H9 (cell line): ENCODE data around the gene HECW1. TPM values are rescaled to one million over a fixed set of nuclear protein-coding genes. Genes with fewer than 3 reads are reported as not detected.

Experiments
- DNase-seq: peaks from one replicate; pipeline ENCODE4 v3.0.0-alpha.2; 2017
- H2AFZ ChIP-seq: one replicate; pipeline ENCODE4 v1.6.1; 2013; ENCODE audit warnings: mild to moderate bottlenecking, low read length, control low read depth, moderate library complexity
- H2AK5ac ChIP-seq: 2 replicates; pipeline ENCODE4 v1.6.1; 2013; ENCODE audit warnings: low read length, control low read depth, mixed read lengths; ENCODE audit not compliant: insufficient read length
- H2BK120ac ChIP-seq: one replicate; pipeline ENCODE4 v1.6.1; 2013; ENCODE audit warnings: low read depth, mild to moderate bottlenecking, low read length, control low read depth, inconsistent platforms; ENCODE audit not compliant: poor library complexity, severe bottlenecking
- H2BK12ac ChIP-seq: 2 replicates; pipeline ENCODE4 v1.6.1; 2013; ENCODE audit warnings: low read length, control low read depth, mixed read lengths, low read depth; ENCODE audit not compliant: insufficient read length
- H2BK15ac ChIP-seq: 2 replicates; pipeline ENCODE4 v1.6.1; 2013; ENCODE audit warnings: low read depth, low read length, control low read depth
- H2BK20ac ChIP-seq: one replicate; pipeline ENCODE4 v1.6.1; 2013; ENCODE audit warnings: low read depth, mild to moderate bottlenecking, low read length, control low read depth, inconsistent platforms; ENCODE audit not compliant: poor library complexity, severe bottlenecking
- H2BK5ac ChIP-seq: 2 replicates; pipeline ENCODE4 v1.6.1; 2013; ENCODE audit warnings: low read length, control low read depth, mixed read lengths; ENCODE audit not compliant: insufficient read length
- H3K14ac ChIP-seq: 2 replicates; pipeline ENCODE4 v1.6.1; 2013; ENCODE audit warnings: low read length, control low read depth; ENCODE audit not compliant: insufficient read depth
- H3K18ac ChIP-seq: 2 replicates; pipeline ENCODE4 v1.6.1; 2013; ENCODE audit warnings: low read depth, mild to moderate bottlenecking, mixed read lengths, low read length, control low read depth; ENCODE audit not compliant: insufficient read length
- H3K23ac ChIP-seq: 2 replicates; pipeline ENCODE4 v1.6.1; 2013; ENCODE audit warnings: low read length, control low read depth, mixed read lengths, low read depth; ENCODE audit not compliant: insufficient read length
- H3K23me2 ChIP-seq: 2 replicates; pipeline ENCODE4 v1.6.1; 2013; ENCODE audit warnings: low read depth, mild to moderate bottlenecking, mixed read lengths, low read length, control low read depth; ENCODE audit not compliant: insufficient read length, poor library complexity, severe bottlenecking
- H3K27ac ChIP-seq: 2 replicates; pipeline ENCODE4 v1.5.1; 2013; ENCODE audit warnings: low read length, control low read depth, mixed read lengths, low read depth; ENCODE audit not compliant: insufficient read length
- H3K27me3 ChIP-seq: 2 replicates; pipeline ENCODE4 v1.6.1; 2013; ENCODE audit warnings: low read length, control low read depth, inconsistent platforms; ENCODE audit not compliant: insufficient read depth
- H3K4ac ChIP-seq: 2 replicates; pipeline ENCODE4 v1.6.1; 2013; ENCODE audit warnings: low read depth, mild to moderate bottlenecking, control low read depth, inconsistent platforms, low read length, moderate library complexity
- H3K4me1 ChIP-seq: 2 replicates; pipeline ENCODE4 v1.6.1; 2013; ENCODE audit warnings: low read length, control low read depth, inconsistent platforms; ENCODE audit not compliant: insufficient read depth
- H3K4me2 ChIP-seq: 2 replicates; pipeline ENCODE4 v1.6.1; 2013; ENCODE audit warnings: low read length, control low read depth, mixed read lengths; ENCODE audit not compliant: insufficient read length, insufficient read depth
- H3K56ac ChIP-seq: 2 replicates; pipeline ENCODE4 v1.6.1; 2013; ENCODE audit warnings: low read depth, mild to moderate bottlenecking, mixed read lengths, low read length, control low read depth; ENCODE audit not compliant: insufficient read length
- H3K79me1 ChIP-seq: 2 replicates; pipeline ENCODE4 v1.6.1; 2013; ENCODE audit warnings: low read depth, mild to moderate bottlenecking, moderate library complexity, low read length, control low read depth, inconsistent platforms; ENCODE audit not compliant: insufficient read depth, poor library complexity, severe bottlenecking
- H3K79me2 ChIP-seq: 2 replicates; pipeline ENCODE4 v1.6.1; 2013; ENCODE audit warnings: low read length, control low read depth, inconsistent platforms; ENCODE audit not compliant: insufficient read depth
- H3K9ac ChIP-seq: 2 replicates; pipeline ENCODE4 v1.6.1; 2013; ENCODE audit warnings: low read length, control low read depth, mixed read lengths; ENCODE audit not compliant: insufficient read length; ENCODE audit errors: extremely low read depth
- H3K9me3 ChIP-seq: one replicate; pipeline ENCODE4 v1.6.1; 2013; ENCODE audit warnings: low read depth, low read length, inconsistent platforms; ENCODE audit not compliant: control insufficient read depth
- H3T11ph ChIP-seq: one replicate; pipeline ENCODE4 v1.6.1; 2013; ENCODE audit warnings: mild to moderate bottlenecking, low read length, control low read depth, inconsistent platforms
- H4K20me1 ChIP-seq: one replicate; pipeline ENCODE4 v1.6.1; 2013; ENCODE audit not compliant: control insufficient read depth, insufficient read length, insufficient read depth
- H4K5ac ChIP-seq: 2 replicates; pipeline ENCODE4 v1.6.1; 2013; ENCODE audit warnings: low read depth, mild to moderate bottlenecking, mixed read lengths, low read length, control low read depth; ENCODE audit not compliant: insufficient read length
- H4K8ac ChIP-seq: replicated peaks from 2 replicates; pipeline ENCODE4 v1.6.1; 2013; ENCODE audit warnings: low read length, control low read depth, mixed read lengths, low read depth; ENCODE audit not compliant: insufficient read length
- H4K91ac ChIP-seq: 2 replicates; pipeline ENCODE4 v1.6.1; 2013; ENCODE audit warnings: low read depth, mild to moderate bottlenecking, moderate library complexity, mixed read lengths, low read length, control low read depth; ENCODE audit not compliant: insufficient read length
- H3K27ac Mint-ChIP-seq, 3 experiments: 2 replicates in 2 of 3; 3 replicates in 1 of 3; pipeline ENCODE4 v1.8.0; 2020 to 2021; ENCODE audit warnings: mixed read lengths in 3 of 3, mild to moderate bottlenecking in 1 of 3, moderate library complexity in 1 of 3
- H3K27me3 Mint-ChIP-seq: 2 replicates; pipeline ENCODE4 v1.8.0; 2021; ENCODE audit warnings: low read depth, mild to moderate bottlenecking, moderate library complexity, mixed read lengths
- H3K36me3 Mint-ChIP-seq, 3 experiments: 2 replicates in 2 of 3; 3 replicates in 1 of 3; pipeline ENCODE4 v1.8.0; 2020 to 2021; ENCODE audit warnings: low read depth in 3 of 3, mixed read lengths in 3 of 3; ENCODE audit not compliant: insufficient read depth in 1 of 3
- H3K4me1 Mint-ChIP-seq, 2 experiments: 2 replicates each; pipeline ENCODE4 v1.8.0; 2020; ENCODE audit warnings: mixed read lengths in 2 of 2
- H3K4me3 Mint-ChIP-seq, 2 experiments: 2 replicates in 1 of 2; 3 replicates in 1 of 2; pipeline ENCODE4 v1.8.0; 2020 to 2021; ENCODE audit warnings: mild to moderate bottlenecking in 2 of 2, mixed read lengths in 2 of 2, moderate library complexity in 1 of 2
- H3K9me3 Mint-ChIP-seq, 2 experiments: 2 replicates in 1 of 2; 3 replicates in 1 of 2; pipeline ENCODE4 v1.8.0; 2020; ENCODE audit warnings: mild to moderate bottlenecking in 2 of 2, mixed read lengths in 2 of 2, moderate library complexity in 1 of 2
- WGBS: extraction: QIAGEN DNeasy Blood & Tissue Kit; methylation state at CpG from one replicate; pipeline ENCODE4 v1.1.7; 2013; ENCODE audit warnings: missing lambda C conversion rate, low lambda C conversion rate, mixed read lengths; ENCODE audit not compliant: insufficient read length; ENCODE audit errors: extremely low coverage; 5-methylcytosine and 5-hydroxymethylcytosine counted together
- total RNA-seq: library from RNA; stranded (reverse); gene quantifications from 2 replicates; pipeline ENCODE4 v1.2.1, GENCODE V29; 2021
- TF ChIP-seq, protein P1 (sequence below): fragments of 200-600 bp; sonication (generic); conservative IDR thresholded peaks from 3 replicates; pipeline ENCODE4 v1.8.0; 2021; ENCODE audit warnings: antibody characterized with exemption, mild to moderate bottlenecking

The HECW1 gene
- total RNA-seq, 1 experiment from 2014 or later = 5.0 TPM

DNA sequence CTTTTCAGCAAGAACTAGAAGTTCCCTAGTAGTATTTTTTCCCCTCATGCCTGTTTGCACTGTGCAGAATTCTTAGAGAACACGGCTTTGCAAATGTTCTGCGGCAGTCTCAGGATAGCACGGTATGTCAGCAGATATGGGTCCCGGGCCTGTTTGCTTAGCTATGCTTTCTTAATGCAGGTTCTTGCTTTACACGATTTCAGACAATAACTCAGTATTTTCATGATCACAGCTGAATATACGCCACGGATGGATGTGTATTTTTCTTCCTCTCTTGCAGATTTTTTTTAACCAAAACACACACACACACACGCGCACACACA, 137.3 kb downstream of the HECW1 start:
- no peaks in the 10 kb centered on the region for H3K27me3 Mint-ChIP-seq
- H3K4me2 ChIP-seq = no peak overlapping the region
- H3K4me1 Mint-ChIP-seq = peaks cover 5 to 14% of the 10 kb centered on the region in 2 experiments
- H3T11ph ChIP-seq = no peak overlapping the region
- H3K27me3 ChIP-seq = no peaks in the 10 kb centered on the region
- H4K20me1 ChIP-seq = no peaks in the 10 kb centered on the region
- H2BK20ac ChIP-seq = no peak overlapping the region
- no peaks in the 10 kb centered on the region for H3K79me1 ChIP-seq
- H3K9me3 ChIP-seq = no peaks in the 10 kb centered on the region
- H3K27ac ChIP-seq = no peak overlapping the region
- H3K14ac ChIP-seq = no peak overlapping the region
- H3K36me3 Mint-ChIP-seq = no peaks in the 10 kb centered on the region
- H3K4me1 ChIP-seq = no peaks in the 10 kb centered on the region; the same call in 1 of the 2 replicates
- no peak overlapping the region for H2AFZ ChIP-seq
- H2AK5ac ChIP-seq = no peak overlapping the region
- no peak overlapping the region; a peak in 1 of 7 replicates for H3K27ac Mint-ChIP-seq
- no peak overlapping the region for H3K4ac ChIP-seq
- H3K79me2 ChIP-seq = no peaks in the 10 kb centered on the region
- H3K23ac ChIP-seq = no peak overlapping the region
- H3K9me3 Mint-ChIP-seq = no peaks in the 10 kb centered on the region; a peak in 1 of 5 replicates
- no peak overlapping the region for H4K91ac ChIP-seq
- H2BK15ac ChIP-seq = no peak overlapping the region
- H2BK120ac ChIP-seq = no peak overlapping the region
- no peak overlapping the region for H4K8ac ChIP-seq
- H3K4me3 Mint-ChIP-seq = no peak overlapping the region
- H3K56ac ChIP-seq = no peak overlapping the region
- no peak overlapping the region for H4K5ac ChIP-seq
- no peak for DNase-seq
- no peak overlapping the region for H2BK5ac ChIP-seq
- no peak overlapping the region for H2BK12ac ChIP-seq
- TF ChIP-seq, protein P1, sequence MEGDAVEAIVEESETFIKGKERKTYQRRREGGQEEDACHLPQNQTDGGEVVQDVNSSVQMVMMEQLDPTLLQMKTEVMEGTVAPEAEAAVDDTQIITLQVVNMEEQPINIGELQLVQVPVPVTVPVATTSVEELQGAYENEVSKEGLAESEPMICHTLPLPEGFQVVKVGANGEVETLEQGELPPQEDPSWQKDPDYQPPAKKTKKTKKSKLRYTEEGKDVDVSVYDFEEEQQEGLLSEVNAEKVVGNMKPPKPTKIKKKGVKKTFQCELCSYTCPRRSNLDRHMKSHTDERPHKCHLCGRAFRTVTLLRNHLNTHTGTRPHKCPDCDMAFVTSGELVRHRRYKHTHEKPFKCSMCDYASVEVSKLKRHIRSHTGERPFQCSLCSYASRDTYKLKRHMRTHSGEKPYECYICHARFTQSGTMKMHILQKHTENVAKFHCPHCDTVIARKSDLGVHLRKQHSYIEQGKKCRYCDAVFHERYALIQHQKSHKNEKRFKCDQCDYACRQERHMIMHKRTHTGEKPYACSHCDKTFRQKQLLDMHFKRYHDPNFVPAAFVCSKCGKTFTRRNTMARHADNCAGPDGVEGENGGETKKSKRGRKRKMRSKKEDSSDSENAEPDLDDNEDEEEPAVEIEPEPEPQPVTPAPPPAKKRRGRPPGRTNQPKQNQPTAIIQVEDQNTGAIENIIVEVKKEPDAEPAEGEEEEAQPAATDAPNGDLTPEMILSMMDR = no peak
- no peaks in the 10 kb centered on the region for H3K23me2 ChIP-seq
- WGBS = no CpG with 5 or more reads among the region's 9 CpGs
- H3K9ac ChIP-seq = no peak overlapping the region
- H3K18ac ChIP-seq = no peak overlapping the region
